GM12878 (cell line): ENCODE measurements around the gene SGTA. TPM values are rescaled to one million over a fixed set of nuclear protein-coding genes. Genes with fewer than 3 reads are reported as not detected.

Experiments used
- ATAC-seq: fragments of 200-7000 bp; cut with Tn5 transposase; 3 replicates; pipeline ENCODE4 v1.9.1; 2020; ENCODE audit warnings: mild to moderate bottlenecking, moderate library complexity
- BruUV-seq: library from RNA; stranded (reverse); fragments of 400-500 nt; replicated peaks from 2 replicates; lab custom pipeline; 2021; lab: Mats Ljungman, UMichigan
- CTCF ChIA-PET: fragments of 300-600 bp; sonication (Branson Sonifier 250); formaldehyde crosslinking; extraction: SDS; loops from one replicate; lab custom pipeline; 2021; ENCODE audit warnings: inconsistent platforms; lab: Yijun Ruan, JAX
- POLR2A ChIA-PET: fragments of 350-600 bp; formaldehyde crosslinking; extraction: SDS; loops from one replicate; lab custom pipeline; 2021; ENCODE audit warnings: inconsistent platforms; lab: Charles Lee
- RAD21 ChIA-PET: fragments of 300-600 bp; sonication (Branson Sonifier 250); formaldehyde crosslinking; loops from one replicate; lab custom pipeline; 2023; ENCODE audit warnings: antibody characterized with exemption; ENCODE audit not compliant: unreplicated experiment; lab: Charles Lee
- SMC1A ChIA-PET: fragments of 300-600 bp; sonication (Branson Sonifier 250); formaldehyde crosslinking; loops from one replicate; lab custom pipeline; 2023; ENCODE audit not compliant: unreplicated experiment, uncharacterized antibody; lab: Charles Lee
- DNase-seq: peaks from one replicate; pipeline ENCODE4 v3.0.0-alpha.2; 2011; ENCODE audit warnings: low read depth, low spot score
- FAIRE-seq: peaks from 3 replicates; lab custom pipeline; 2011; peaks lifted over from hg19 to GRCh38; lab: Jason Lieb, UNC
- H2AFZ ChIP-seq: 2 replicates; pipeline ENCODE4 v1.6.0; 2011; ENCODE audit warnings: low read depth, low read length, control low read depth; ENCODE audit not compliant: control insufficient read depth
- H3K27ac ChIP-seq: 2 replicates; pipeline ENCODE4 v1.5.1; 2011; ENCODE audit warnings: control low read depth; ENCODE audit not compliant: control insufficient read depth, insufficient read depth
- H3K27me3 ChIP-seq, 2 experiments: replicated peaks in 1 of 2; 2 replicates each; pipeline versions ENCODE4 v1.6.0 to v1.6.1; 2011; ENCODE audit warnings: low read length in 1 of 2; ENCODE audit not compliant: control insufficient read depth in 2 of 2, insufficient read depth in 2 of 2
- H3K36me3 ChIP-seq, 2 experiments: 2 replicates each; pipeline ENCODE4 v1.5.1; 2011; ENCODE audit warnings: low read length in 1 of 2; ENCODE audit not compliant: control insufficient read depth in 2 of 2, insufficient read depth in 2 of 2
- H3K4me1 ChIP-seq: 2 replicates; pipeline ENCODE4 v1.6.1; 2011; ENCODE audit warnings: mild to moderate bottlenecking, low read length, moderate library complexity, mixed read lengths; ENCODE audit not compliant: control insufficient read depth, insufficient read depth
- H3K4me2 ChIP-seq: 2 replicates; pipeline ENCODE4 v1.6.0; 2011; ENCODE audit warnings: control low read depth; ENCODE audit not compliant: control insufficient read depth, insufficient read depth
- H3K4me3 ChIP-seq: fragments of 200-600 bp; sonication (generic); 2 replicates; pipeline ENCODE4 v1.5.1; 2016
- H3K79me2 ChIP-seq: 2 replicates; pipeline ENCODE4 v1.6.0; 2011; ENCODE audit warnings: low read length; ENCODE audit not compliant: control insufficient read depth, insufficient read depth
- H3K9ac ChIP-seq: 2 replicates; pipeline ENCODE4 v1.8.0; 2011; ENCODE audit warnings: low read length, control low read depth, mixed read lengths; ENCODE audit not compliant: control insufficient read depth, insufficient read depth
- H3K9me3 ChIP-seq: replicated peaks from 3 replicates; pipeline ENCODE4 v1.5.1; 2011; ENCODE audit warnings: mild to moderate bottlenecking, low read length; ENCODE audit not compliant: control insufficient read depth, insufficient read depth
- H4K20me1 ChIP-seq: 2 replicates; pipeline ENCODE4 v1.6.0; 2011; ENCODE audit not compliant: control insufficient read depth, insufficient read depth
- CBX5 ChIP-seq: sonication (generic); IDR thresholded peaks from 2 replicates; pipeline ENCODE4 v1.6.1; 2016; ENCODE audit warnings: low read depth, moderate library complexity, mild to moderate bottlenecking, inconsistent platforms
- MXI1 ChIP-seq: fragments of 150-350 bp; IDR thresholded peaks from 2 replicates; pipeline ENCODE4 v1.6.1; 2011; ENCODE audit warnings: low read depth, mild to moderate bottlenecking, inconsistent platforms, low read length, improper control_type of control experiment
- RFX5 ChIP-seq: IDR thresholded peaks from 2 replicates; pipeline ENCODE4 v1.6.1; 2011; ENCODE audit warnings: low read depth, low read length, improper control_type of control experiment
- SP1 ChIP-seq: IDR thresholded peaks from one replicate; pipeline ENCODE4 v1.6.1; 2011; ENCODE audit warnings: low read depth, low read length
- YY1 ChIP-seq: IDR thresholded peaks from 2 replicates; pipeline ENCODE4 v1.6.1; 2011; ENCODE audit warnings: low read depth, mild to moderate bottlenecking, low read length
- ZBED1 ChIP-seq: IDR thresholded peaks from 2 replicates; pipeline ENCODE4 v1.6.1; 2016; ENCODE audit warnings: borderline replicate concordance
- WGBS: methylation state at CpG from one replicate; pipeline ENCODE4 v1.1.6; 2016; ENCODE audit warnings: low lambda C conversion rate; ENCODE audit not compliant: insufficient replicate concordance, insufficient coverage; ENCODE audit errors: missing lambda C conversion rate; 5-methylcytosine and 5-hydroxymethylcytosine counted together
- in situ Hi-C: fragments of 300-500 bp; cut with MboI; formaldehyde crosslinking; loops from 9 replicates; pipeline ENCODE4 v1.14.3; 2018; ENCODE audit warnings: mixed read lengths
- intact Hi-C: fragments of 100-400 bp; cut with micrococcal nuclease; formaldehyde crosslinking; loops from one replicate; pipeline ENCODE4 v1.14.2; 2022; ENCODE audit not compliant: unreplicated experiment
- polyA plus RNA-seq, 11 experiments: library from polyadenylated mRNA; depleted of rRNA in 4 of 11; unstranded in 6 of 11; stranded (reverse) in 5 of 11; fragments of >200 nt; fragmentation: Nextera tagmentation in 4 of 11; fragmentation: Illumina TruSeq in 1 of 11; extraction: Ambion mirVana in 4 of 11; extraction: Trizol in 1 of 11; gene quantifications; 1 replicate in 1 of 11; 2 replicates in 10 of 11; pipeline versions ENCODE4 v1.2.1 to v1.2.3, GENCODE V29; 2011 to 2016; ENCODE audit warnings: inconsistent platforms in 2 of 11, missing spikeins in 2 of 11, low read depth in 1 of 11
- total RNA-seq, 4 experiments: library from RNA; depleted of rRNA in 3 of 4; stranded (reverse); fragments of >200 nt in 3 of 4; fragmentation: Illumina TruSeq in 1 of 4; extraction: Trizol in 1 of 4; gene quantifications; 2 replicates each; pipeline versions ENCODE4 v1.2.1 to v1.2.3, GENCODE V29; 2013 to 2021
- TF ChIP-seq, protein P1 (sequence below): fragments of 450-650 bp; IDR thresholded peaks from 2 replicates; pipeline ENCODE4 v1.6.1; 2017; ENCODE audit warnings: borderline replicate concordance
- TF ChIP-seq, protein P2 (sequence below), 3 experiments: IDR thresholded peaks in 2 of 3; conservative IDR thresholded peaks in 1 of 3; 2 replicates each; pipeline ENCODE4 v1.5.1; 2011; ENCODE audit warnings: low read depth in 3 of 3, low read length in 3 of 3, mild to moderate bottlenecking in 3 of 3, control low read depth in 2 of 3, moderate library complexity in 2 of 3, inconsistent platforms in 1 of 3, mixed read lengths in 1 of 3; ENCODE audit not compliant: control insufficient read depth in 2 of 3, insufficient read depth in 1 of 3; ENCODE audit errors: extremely low read depth in 1 of 3
- TF ChIP-seq, protein P3 (sequence below): IDR thresholded peaks from 2 replicates; pipeline ENCODE4 v1.6.1; 2012; ENCODE audit warnings: mild to moderate bottlenecking, low read depth, low read length

Gene SGTA
- total and polyA plus RNA-seq, 10 of the 15 experiments (the other 5 are each of a cell fraction or from before 2014, with no cell fraction given), result 2.0 to 102 (median 48.2) TPM

DNA sequence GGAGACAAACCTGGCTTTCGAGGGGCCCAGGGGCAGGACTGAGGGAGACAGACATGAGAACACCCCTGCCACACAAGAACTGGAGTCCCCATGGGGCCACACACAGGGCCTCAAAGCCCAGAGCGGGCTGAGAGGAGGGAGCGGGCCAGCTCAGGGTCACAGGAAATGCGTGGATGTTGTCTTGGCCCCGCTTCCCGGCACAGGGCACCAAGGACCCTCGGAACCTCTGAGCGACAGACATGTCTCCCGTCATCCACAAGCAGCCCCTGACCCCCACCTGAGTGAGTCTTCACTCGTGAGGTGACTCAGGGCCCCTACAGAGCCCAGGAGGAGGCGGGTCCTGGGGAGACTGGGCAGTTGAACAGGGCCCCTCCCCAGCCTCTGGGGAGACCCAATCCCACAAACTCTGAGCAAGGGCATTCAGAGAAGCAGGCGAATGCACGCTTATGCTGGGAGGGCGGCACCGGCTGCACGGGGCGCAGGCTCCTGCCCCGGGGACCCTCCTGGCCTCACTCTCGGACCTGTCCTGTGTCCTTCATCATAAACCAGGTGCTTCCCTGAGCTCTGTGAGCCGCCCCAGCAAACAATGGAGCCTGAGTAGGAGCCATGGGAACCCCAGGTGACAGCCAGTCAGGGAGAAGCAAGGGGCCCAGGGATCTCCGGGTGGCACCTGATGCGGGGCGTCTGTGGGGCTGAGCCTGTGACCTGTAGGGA is 20.1 kb downstream of the SGTA start (continued):
- TF ChIP-seq, protein P1, sequence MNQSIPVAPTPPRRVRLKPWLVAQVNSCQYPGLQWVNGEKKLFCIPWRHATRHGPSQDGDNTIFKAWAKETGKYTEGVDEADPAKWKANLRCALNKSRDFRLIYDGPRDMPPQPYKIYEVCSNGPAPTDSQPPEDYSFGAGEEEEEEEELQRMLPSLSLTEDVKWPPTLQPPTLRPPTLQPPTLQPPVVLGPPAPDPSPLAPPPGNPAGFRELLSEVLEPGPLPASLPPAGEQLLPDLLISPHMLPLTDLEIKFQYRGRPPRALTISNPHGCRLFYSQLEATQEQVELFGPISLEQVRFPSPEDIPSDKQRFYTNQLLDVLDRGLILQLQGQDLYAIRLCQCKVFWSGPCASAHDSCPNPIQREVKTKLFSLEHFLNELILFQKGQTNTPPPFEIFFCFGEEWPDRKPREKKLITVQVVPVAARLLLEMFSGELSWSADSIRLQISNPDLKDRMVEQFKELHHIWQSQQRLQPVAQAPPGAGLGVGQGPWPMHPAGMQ, result no peak
- TF ChIP-seq, protein P2, sequence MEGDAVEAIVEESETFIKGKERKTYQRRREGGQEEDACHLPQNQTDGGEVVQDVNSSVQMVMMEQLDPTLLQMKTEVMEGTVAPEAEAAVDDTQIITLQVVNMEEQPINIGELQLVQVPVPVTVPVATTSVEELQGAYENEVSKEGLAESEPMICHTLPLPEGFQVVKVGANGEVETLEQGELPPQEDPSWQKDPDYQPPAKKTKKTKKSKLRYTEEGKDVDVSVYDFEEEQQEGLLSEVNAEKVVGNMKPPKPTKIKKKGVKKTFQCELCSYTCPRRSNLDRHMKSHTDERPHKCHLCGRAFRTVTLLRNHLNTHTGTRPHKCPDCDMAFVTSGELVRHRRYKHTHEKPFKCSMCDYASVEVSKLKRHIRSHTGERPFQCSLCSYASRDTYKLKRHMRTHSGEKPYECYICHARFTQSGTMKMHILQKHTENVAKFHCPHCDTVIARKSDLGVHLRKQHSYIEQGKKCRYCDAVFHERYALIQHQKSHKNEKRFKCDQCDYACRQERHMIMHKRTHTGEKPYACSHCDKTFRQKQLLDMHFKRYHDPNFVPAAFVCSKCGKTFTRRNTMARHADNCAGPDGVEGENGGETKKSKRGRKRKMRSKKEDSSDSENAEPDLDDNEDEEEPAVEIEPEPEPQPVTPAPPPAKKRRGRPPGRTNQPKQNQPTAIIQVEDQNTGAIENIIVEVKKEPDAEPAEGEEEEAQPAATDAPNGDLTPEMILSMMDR (IDR thresholded peaks at IDR 0.05 in 2 of 3, conservative IDR thresholded peaks at IDR 0.05 in 1 of 3; ENCODE audit: control insufficient read depth in 2 of 3, extremely low read depth in 1 of 3, insufficient read depth in 1 of 3, low read depth in 3 of 3, low read length in 3 of 3), result no peak
- no peak for TF ChIP-seq MXI1

DNA sequence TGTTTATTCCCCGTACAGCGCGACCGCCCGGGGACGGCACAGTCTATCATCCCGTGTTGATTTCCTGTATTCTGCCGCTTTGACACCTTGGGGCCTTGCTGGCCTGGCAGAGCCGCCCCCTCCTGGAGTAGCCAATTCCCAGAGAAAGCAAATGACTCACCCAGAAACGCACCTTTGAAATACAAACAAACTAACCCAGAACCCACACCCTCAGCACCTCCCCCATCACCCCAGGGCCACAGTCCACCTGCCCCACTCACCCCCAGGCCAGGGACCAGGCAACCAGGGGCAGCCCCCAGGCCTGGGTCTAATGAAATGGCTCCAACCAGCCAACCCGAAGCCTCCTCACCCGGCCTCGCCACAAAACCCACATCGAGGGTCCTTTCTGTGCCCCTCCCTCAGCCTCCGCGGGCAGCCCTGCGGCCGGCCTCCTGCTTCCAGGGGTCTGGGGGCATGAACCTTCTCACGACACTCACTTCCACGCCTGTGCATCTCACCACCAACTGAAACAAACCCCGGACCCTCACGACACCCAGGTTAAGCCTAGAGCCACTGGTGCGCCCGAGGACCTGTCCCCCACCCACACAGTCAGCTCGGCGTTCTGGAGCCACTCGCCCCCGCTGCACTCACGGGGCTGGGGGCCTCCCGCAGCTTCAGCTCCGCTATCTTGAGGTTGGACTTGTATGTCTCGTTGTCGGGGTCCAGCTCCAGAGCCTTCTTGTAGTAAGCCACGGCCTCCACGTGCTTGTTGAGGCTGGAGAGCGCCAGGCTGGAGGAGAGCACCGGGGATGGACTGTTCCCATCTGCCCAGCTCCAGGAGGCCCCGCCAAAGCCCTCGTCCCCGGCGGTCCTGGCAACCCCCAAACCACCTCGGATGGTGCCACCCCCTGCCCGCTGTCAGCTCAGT is 20.9 kb downstream of the SGTA start:
- Histone ChIP-seq H3K4me3 (no peak overlapping the region), H3K9me3 (no peaks in the 10 kb centered on the region), H2AFZ (no peak overlapping the region), H3K36me3 (peaks cover 13 to 40% of the 10 kb centered on the region in 2 experiments), H3K9ac (no peak overlapping the region), H3K27ac (no peak overlapping the region), H3K4me2 (no peak overlapping the region), H4K20me1 (no peaks in the 10 kb centered on the region), H3K4me1 (no peaks in the 10 kb centered on the region), H3K79me2 (no peaks in the 10 kb centered on the region), H3K27me3 (no peaks in the 10 kb centered on the region)
- intact Hi-C loops, result no loop called here
- ChIA-PET RAD21 (no interaction called here), CTCF (no interaction called here), POLR2A (no interaction called here), SMC1A (no interaction called here)
- WGBS, result 95% methylated on average over 35 of the region's 43 CpGs
- in situ Hi-C loops, result no loop called here
- FAIRE-seq (no peak), ATAC-seq (no peak), DNase-seq (no peak)
- BruUV-seq, result no TSS peak
- TF ChIP-seq SP1, result no peak
- TF ChIP-seq YY1, result no peak
- no peak for TF ChIP-seq RFX5
- TF ChIP-seq ZBED1, result no peak
- no peak for TF ChIP-seq CBX5
- TF ChIP-seq, protein P3, sequence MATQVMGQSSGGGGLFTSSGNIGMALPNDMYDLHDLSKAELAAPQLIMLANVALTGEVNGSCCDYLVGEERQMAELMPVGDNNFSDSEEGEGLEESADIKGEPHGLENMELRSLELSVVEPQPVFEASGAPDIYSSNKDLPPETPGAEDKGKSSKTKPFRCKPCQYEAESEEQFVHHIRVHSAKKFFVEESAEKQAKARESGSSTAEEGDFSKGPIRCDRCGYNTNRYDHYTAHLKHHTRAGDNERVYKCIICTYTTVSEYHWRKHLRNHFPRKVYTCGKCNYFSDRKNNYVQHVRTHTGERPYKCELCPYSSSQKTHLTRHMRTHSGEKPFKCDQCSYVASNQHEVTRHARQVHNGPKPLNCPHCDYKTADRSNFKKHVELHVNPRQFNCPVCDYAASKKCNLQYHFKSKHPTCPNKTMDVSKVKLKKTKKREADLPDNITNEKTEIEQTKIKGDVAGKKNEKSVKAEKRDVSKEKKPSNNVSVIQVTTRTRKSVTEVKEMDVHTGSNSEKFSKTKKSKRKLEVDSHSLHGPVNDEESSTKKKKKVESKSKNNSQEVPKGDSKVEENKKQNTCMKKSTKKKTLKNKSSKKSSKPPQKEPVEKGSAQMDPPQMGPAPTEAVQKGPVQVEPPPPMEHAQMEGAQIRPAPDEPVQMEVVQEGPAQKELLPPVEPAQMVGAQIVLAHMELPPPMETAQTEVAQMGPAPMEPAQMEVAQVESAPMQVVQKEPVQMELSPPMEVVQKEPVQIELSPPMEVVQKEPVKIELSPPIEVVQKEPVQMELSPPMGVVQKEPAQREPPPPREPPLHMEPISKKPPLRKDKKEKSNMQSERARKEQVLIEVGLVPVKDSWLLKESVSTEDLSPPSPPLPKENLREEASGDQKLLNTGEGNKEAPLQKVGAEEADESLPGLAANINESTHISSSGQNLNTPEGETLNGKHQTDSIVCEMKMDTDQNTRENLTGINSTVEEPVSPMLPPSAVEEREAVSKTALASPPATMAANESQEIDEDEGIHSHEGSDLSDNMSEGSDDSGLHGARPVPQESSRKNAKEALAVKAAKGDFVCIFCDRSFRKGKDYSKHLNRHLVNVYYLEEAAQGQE, result no peak
